GM19467 (cell line): Measurements from ENCODE around the gene ZCCHC4.
"Not testable (repeated sequence)": the region's sequence is repeated elsewhere in the genome, so short reads cannot be mapped to it uniquely, and the experiment has no call there.

Experiments
- ATAC-seq: cut with Tn5 transposase; IDR thresholded peaks from one replicate; pipeline ENCODE4 v1.9.1; 2021; ENCODE audit warnings: mild to moderate bottlenecking, moderate library complexity; ENCODE audit not compliant: unreplicated experiment

ZCCHC4 gene

GRCh38 chr4:25320773-25321172 is 8.2 kb downstream of the ZCCHC4 start:
- no peak for ATAC-seq

DNA sequence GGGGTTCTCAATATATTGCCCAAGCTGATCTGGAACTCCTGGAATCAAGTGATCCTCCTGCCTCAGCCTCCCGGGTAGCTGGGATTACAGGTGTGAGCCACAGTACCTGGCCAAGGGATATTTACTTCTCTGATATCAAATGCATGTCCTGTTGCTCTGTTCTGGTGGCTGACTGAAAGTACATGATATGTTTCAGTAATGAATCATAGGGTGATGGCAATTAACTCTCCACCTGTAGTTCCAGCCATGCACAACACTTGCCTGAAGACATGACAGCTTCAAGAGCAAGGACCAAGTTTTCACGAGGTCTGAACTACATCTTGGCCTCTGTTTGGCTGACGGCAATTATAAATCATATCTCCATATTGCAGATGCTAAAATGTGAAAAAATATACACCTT is 9.1 kb downstream of the ZCCHC4 start:
- ATAC-seq: no peak

GRCh38 chr4:25328463-25328862 is 15.9 kb downstream of the ZCCHC4 start:
- ATAC-seq: not testable (repeated sequence)

- ATAC-seq: no peak
These were observed 17.8 kb downstream of the ZCCHC4 start for GRCh38 chr4:25330335-25330734.

GRCh38 chr4:25330905-25331808 is 18.6 kb downstream of the ZCCHC4 start:
- peak; percentile 68 for ATAC-seq

- ATAC-seq: no peak
These were observed 31.1 kb downstream of the ZCCHC4 start for GRCh38 chr4:25343671-25344070.

DNA sequence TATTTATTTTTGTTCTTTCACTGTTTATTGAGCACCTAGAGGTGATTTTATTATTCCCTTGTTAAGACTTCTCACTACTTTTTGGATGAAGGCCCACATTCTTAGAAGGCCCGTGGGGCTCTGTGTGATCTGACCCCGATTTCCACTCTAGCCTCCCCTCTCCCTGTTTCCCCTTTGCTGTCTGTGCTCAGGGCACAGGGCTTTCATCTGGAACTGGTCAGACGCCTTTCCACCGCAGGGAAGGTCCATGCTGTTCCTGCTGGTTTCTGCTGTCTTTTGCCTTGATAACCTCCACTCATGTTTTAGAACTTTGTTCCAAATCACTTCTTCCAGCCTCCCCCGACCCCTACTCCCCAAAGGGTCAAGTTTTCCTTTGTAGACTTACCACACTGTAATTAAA is 33.2 kb downstream of the ZCCHC4 start:
- no peak for ATAC-seq

- ATAC-seq: peak; percentile 60
These were observed 34.3 kb downstream of the ZCCHC4 start for GRCh38 chr4:25346913-25347312.

DNA sequence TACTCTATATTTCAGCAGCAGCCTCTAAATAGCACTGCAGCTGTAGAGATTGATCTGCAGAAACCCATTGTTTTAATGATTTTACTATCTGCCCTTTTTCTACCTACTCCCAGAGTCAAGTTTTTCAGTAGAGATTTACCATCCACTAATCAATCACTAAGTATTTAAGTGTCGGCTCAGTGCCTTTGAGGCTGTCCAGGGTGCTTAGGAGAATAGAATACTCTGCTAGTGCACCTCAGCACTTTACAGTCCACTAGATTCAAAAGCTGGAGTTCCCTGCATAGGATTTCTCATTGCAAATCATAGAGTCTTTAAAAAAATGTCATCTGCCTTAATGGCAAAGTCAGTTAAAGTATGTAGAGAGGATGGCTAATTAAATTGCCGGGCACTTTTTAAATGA is 34.9 kb downstream of the ZCCHC4 start:
- no peak for ATAC-seq

- ATAC-seq: no peak
These were observed 35.4 kb downstream of the ZCCHC4 start for GRCh38 chr4:25347971-25348370.

DNA sequence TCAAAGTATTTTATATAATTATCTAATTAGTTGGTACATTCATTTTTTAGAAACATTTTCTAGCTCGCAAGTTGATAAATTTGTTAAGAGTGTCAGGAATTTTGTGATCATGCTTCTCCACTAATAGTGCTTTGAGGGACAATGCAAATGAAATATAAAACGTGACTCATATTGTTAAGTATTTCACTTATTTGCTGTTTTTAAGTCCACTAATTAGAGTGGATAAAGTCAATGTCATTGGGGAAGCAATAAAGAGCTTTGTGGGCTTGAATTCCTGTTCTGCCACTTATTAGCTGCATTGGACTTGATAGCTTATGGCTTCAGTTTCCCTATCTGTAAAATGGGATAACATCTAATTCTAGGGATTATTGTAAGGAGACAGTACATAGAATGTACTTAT is 38.0 kb downstream of the ZCCHC4 start:
- no peak for ATAC-seq

GRCh38 chr4:25351777-25352416 is 39.3 kb downstream of the ZCCHC4 start:
- no peak for ATAC-seq

- no peak for ATAC-seq
These were observed 43.5 kb downstream of the ZCCHC4 start for GRCh38 chr4:25356068-25356467.

GRCh38 chr4:25358515-25359275 is 46.1 kb downstream of the ZCCHC4 start:
- no peak for ATAC-seq

DNA sequence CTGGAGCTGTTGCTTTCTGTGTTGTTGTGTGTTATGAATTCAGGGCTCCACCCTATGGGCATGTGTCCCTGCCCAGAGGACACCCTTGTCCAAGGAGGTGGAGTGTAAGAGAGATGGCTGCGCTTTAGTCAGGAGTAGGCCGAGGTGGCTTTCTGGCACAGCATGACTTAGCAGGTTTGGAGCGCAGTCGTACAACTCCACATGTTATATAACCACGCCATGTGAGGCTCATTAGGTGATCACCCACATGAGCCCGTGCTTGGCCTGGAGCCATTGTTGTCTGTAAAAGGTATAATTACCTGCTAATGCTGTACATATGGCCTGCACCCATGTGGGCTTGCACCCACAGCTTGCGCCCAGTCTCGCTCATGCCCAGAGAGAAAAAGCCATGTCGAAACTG is 48.7 kb downstream of the ZCCHC4 start:
- ATAC-seq: no peak

DNA sequence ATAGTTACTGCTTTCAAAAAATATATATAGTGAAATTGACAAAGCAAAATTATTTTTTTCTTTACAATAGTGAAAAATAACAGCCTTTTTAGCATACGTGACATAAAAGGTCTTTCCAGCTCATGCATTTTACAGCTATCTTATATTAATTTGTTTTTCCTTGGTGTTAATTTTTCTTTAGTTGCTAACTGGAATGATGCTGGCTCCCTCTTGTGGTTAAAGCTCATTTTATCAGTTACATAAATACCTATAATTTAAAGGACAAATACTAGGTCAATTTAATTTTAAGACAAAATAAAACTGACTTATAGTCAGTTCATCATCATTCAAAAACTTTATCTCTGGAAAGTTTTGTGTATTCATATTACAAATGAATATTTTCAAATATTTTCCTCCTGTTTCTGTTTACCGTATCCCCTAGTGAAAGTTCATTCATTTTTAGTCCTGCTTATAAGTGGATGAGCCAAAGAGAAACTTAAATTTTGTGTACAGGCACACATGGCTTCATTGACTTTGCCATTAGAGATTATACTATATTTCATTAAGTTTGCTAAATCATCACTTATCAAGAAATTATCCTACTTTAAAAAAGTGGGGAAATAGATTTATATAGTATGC is 54.5 kb downstream of the ZCCHC4 start:
- ATAC-seq: no peak

DNA sequence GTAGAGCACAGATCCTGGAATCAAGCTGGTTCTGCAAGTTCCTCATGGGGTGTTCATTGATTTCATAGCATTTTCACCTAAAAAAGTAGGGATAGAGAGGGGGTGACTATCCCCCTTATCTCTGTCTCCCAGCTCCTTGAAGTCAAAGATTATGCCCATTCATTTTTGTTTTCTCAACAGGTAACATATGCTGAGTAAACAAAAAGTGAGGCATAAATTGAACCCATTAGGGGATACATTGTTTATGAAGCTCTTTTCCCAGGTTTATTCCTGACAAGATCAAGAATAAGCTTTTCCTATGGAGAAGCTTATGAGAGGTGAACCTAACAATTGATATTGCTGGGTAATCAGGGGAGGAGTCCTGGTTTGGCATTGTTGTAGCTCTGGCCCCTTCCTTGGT is 55.3 kb downstream of the ZCCHC4 start:
- ATAC-seq: no peak

GRCh38 chr4:25368315-25368714 is 55.7 kb downstream of the ZCCHC4 start:
- ATAC-seq: no peak

DNA sequence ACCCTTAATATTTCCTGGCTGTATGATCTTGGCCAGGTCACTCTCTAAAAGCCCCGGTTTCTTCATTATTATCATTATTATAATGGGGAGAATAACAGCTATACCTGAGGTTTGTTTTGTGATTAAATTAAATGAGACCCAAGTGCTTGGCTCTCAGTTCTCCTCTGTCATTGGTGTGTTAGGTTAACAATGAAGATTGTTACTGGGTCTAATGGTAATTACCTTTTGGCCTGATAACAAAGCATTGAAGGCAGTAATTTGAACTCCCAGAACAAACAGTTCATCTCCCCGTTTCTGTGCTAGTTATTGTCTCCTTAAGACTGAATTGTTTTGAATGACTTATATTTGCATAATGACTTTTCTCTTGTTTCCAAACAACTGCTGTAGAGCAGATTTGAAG is 57.7 kb downstream of the ZCCHC4 start:
- ATAC-seq: no peak

GRCh38 chr4:25372549-25372948 is 60.0 kb downstream of the ZCCHC4 start:
- not testable (repeated sequence) for ATAC-seq
